HG02852 (cell line): ENCODE data around the gene LRRC57.

ENCODE experiments used
- ATAC-seq: cut with Tn5 transposase; IDR thresholded peaks from one replicate; pipeline ENCODE4 v1.9.1; 2021; ENCODE audit warnings: mild to moderate bottlenecking, moderate library complexity; ENCODE audit not compliant: unreplicated experiment

The LRRC57 gene

DNA sequence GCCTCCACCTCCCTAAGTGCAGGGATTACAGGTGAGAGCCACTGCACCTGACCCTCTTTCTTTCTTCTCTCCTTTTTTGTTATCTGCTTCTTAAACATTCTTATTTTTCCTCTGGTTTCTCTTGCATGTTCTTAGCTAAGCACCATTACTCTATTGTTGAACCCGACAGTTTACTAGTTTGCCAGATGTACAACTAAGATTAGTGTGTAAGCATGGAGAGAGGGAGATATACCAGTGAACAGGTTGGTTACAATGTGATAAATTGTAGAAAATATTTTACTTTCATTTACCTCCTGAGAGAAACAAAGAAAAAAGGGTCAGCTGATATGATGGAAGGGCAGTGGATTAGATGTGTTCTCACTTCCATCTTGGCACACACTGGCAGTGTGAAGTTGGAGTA, 5.0 kb upstream of the LRRC57 start:
- ATAC-seq: no peak

DNA sequence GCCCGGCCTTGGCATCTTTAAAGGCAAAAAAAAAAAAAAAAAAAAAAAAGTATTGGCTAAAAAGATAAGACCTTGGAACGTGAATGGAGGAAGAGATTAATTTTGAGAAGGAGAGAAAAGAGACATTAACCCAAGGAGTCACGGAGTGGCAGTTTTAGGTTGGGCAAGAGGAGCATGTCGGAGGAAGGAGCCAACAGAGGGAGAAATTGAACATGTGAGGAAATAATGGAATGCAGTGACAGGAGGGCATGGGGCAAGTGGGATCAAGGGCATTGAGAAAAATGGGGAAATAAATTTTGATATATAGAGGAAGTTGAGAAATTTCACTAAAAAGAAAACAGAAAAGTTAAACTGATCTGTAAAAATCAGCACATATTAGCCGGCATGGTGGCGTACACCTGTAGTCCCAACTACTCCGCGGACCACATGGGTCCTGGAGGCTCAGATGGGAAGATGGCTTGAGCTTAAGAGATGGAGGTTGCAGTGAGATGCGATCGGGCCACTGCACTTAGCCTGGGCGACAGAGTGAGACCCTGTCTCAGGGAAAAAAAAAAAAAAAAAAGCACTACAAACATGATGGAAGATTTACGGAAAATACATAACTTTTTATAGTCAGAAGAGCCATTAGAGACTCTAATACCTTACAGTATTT, 1.3 kb upstream of the LRRC57 start:
- no peak for ATAC-seq

DNA sequence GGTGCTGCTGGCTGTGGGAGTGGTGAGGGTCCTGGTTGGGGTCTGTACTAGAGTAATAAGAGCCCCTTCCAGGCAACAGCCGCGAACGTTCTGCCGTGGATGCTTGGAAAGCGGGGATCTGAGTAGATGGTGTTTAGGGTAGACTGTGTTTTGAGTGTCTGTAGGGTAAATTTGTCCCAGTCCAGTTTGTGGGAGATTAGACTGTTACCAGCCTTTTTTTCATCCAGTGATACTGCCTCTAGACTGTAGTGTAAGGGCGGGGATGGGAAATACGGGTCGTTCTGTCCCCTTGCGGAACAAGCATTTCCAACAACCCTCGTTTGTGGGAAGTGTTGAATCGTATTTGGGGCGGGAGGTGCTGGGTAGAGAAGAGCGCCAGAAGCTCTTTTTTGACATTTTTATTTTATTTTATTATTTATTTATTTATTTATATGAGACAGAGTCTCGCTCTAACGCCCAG, 469 bp upstream of the LRRC57 start:
- peak; percentile 19 for ATAC-seq

DNA sequence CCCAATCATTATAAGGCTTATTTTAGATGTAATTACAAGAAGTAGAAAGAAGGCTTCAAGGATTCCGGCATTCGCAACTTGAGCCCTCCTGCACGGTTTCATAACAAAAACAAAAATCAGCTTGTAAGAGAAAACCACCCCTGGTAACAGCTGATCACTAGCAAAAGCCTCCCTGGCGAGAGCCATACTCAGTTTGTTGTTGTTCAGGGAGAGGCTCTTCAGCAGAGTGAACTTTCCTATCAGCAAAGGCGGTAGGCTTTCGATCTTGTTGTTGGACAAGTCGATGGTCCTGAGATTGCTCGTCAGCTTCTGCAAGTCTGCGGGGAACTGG, 710 bp downstream of the LRRC57 start:
- no peak for ATAC-seq

DNA sequence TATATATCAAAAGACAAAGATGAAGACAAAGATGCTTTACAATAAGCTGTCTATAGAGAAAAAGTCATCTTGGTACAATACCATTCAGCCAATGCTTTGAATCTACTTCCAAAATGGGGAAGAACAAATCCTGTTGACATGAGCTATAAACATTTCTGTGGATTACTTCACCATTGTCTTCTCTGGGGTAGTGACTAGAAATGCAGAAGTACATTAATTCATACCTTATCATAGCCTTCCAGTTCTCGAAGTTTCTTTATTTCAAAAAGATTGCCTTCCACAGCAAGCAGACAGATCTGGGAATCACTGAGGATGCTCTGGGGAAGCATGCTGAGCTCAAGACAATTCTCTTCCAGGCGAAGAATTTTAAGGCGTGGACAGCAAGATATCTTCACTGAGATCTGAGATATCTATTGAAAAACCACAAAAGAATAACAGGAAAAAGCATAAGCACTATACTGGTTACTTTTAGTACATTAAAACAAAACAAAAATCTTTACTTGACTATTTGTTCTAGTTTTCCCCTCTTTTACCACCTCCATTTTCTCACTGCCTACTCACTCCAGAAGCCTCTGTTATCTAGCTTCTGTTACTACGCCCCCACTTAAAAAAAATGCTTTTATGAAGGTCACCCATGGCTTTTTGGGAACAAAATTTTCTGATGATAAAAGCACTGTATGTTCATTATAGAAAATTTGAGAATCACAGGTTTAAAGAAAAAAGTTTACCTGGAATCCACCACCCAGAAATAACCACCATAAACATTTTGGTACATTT, 3.6 kb downstream of the LRRC57 start:
- no peak for ATAC-seq

DNA sequence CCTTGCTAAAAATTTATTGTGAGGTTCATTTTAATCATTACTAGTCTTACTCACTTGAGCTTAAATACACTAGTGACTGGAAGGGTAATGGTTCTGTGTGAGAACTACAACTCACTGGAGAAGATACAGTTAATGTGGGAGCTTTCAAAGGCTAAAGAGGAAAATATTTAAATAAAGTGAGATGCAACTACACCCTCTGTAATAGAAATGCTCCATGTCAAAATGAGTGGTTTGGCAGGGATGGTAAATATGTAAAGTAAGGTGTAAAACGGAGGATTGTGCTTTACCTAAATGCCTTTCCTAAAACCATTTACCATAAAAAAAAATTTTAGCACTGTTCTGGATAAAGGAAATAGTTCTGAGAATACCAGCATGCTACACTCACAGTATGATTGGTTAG, 15.3 kb downstream of the LRRC57 start:
- no peak for ATAC-seq

DNA sequence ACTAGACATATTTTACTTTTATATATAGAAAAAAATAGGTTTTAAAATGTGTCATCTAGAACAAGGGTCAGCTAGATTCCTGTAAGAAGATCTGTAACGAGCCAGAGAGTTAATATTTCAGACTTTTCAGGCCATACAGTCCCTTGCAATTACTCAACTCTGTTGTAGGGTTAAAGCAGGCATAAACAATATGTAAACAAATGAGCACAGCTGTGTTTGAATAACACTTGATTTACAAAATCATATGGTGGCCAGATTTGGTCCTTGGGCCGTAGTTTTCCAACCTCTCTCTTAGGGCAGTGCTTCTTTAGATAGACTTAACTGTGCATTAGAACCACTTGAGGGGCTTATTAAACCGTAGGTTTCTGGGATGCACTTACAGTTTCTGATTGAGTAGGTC, 19.6 kb downstream of the LRRC57 start:
- no peak for ATAC-seq

DNA sequence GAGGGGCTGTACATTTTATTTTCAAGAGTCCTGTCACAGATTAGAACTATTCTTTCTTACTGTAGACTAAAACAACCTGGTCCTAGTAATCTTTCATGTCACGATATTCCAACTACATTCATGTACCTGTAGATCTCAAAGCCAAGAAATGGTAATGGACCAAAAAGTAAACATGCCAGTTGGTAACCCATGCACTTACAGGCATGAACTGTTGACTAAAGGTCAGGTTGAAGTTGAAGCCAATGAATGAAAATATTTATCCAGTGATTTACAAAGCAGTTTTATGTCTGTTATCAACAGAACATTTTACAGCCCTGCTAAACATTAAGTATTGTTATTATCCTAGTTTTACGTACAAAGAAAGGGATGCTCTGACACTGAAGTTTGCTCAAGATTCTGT, 25.3 kb downstream of the LRRC57 start:
- ATAC-seq: no peak

DNA sequence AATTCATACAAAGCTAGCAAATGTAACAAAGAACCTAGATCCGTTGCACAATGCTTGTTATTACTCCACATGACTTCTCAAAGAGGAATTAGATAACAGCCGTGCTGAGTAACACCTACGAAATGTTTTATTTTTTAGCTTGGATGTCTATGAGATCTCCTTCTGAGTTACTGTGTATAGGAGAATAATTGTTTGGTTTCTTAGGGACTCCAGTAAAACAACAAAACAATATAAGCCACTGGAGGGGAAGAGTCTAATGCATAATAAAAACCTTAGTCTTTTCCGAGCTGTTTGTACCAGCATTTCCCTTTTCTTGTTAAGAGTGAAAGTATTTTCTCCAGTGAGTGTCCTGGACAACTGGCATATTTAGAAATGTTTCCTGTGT, 37.6 kb downstream of the LRRC57 start:
- no peak for ATAC-seq

DNA sequence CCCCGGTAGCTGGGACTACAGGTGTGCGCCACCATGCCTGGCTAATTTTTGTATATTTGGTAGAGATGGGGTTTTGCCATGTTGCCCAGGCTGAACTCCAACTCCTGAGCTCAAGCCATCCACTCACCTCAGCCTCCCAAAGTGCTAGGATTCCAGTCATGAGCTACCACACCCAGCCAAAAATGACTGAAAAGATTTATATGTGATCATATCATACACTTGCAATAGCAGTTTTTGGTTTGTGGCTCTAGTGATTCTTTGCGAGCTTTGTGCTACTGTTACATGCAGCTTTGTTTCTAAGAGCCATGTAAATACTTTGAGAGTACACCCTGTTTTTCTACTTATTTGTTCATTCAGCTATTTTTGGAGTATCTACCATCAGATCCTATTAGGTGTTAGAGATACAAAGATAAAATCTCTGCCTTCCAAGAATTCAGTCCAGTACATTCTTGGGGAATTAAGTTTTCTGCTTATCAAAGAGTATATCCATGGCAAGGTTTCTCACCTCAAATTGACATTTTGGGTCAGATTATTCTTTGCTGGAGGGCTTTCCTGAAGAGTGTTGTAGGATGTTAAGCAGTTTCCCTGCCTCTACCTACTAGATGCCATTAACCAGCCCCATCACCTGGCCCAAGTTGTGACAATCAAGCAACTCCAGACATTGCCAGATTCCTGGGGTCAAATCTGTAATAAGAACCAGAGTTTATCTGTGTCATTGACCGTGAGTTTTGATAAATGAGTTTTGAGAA, 38.2 kb downstream of the LRRC57 start:
- no peak for ATAC-seq

DNA sequence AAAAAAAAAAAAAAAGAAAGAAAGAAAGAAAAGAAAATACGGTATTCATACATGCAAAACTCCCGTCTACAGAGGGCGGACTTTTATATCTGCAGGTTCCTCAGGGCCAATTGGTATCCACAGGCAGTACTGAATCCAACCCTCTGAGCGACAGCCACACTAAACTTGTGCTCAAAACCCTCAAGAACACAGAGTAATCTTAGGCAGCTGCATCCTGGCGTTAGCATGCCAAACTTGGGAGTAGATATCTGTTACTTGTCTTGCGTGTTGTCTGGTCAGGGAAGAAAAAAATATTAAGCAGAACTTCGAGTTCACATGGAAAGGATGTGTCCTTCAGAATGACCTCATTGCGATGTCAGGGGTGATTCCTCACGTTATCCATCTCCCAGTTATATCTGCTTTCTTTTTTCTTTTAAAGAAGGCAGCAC, 40.3 kb downstream of the LRRC57 start:
- no peak for ATAC-seq

DNA sequence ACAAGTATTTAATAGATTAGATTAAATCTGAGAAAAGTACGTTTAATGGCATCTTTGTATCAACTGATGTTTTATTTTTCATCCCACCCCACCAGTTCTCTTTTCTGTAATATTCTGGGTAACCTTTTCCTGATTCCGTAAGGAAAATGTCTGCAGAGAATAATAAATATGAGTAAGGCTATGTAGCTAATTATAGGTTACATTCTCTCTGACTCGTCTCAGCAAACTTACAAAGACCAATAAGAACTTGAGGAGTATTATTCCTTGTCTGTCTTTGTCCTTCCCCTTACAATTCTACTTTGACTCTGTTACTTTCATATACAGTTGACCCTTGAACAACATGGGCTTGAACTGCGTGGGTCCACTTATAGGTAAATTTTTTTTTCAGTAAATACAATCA, 41.1 kb downstream of the LRRC57 start:
- ATAC-seq: no peak

DNA sequence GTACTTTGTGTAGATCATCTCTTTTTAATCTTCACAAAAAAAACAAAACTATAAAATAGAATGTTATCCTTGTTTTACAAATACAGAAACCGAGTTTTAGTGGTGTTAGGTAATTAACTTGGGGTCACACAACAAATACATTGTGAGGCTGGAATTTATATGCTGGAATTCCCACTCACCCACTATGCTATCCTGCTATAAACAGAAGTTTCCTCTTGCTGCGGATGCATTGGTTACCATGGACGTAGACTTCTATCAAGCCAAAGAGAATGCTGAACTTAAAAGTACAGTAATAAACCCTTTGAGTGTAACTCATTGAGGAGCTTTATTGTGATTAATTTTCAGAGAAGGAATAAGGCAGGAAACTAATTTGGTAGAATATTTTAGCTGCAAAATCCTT, 44.0 kb downstream of the LRRC57 start:
- no peak for ATAC-seq

DNA sequence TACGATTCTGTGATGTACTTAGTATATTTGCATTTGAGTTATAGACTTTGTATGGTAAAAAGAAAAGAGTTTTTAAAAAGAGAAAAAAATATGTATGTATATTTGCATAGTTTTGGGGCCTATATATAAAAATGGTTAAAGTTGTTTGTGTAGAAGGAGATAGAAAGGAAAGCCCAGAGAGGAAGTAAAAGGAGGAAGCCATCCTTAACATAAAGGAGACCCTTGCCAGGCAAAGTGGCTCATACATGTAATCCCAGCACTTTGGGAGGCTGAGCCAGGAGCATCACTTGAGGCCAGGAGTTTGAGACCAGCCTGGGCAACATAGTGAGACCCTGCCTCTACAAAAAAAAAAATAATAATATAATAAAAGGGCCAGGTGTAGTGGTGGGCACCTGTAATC, 44.8 kb downstream of the LRRC57 start:
- ATAC-seq: no peak

DNA sequence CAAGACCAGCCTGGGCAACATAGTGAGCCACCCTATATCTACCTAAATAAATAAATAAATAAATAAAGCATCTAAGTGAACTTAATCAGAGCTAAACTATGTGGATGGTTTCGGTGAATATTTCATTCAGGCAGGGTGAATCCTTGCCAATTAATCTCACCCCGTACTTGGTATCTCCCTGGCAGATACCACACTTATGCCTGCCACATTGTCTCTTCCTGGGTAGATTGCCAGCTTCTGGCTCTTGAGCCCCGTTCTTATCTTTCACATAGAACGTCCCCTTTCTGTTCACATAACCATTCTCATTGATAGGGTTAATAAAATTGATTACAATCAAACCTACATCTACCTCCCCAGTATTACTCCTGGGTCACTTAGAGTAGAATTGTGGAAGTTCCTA, 46.1 kb downstream of the LRRC57 start:
- ATAC-seq: no peak

DNA sequence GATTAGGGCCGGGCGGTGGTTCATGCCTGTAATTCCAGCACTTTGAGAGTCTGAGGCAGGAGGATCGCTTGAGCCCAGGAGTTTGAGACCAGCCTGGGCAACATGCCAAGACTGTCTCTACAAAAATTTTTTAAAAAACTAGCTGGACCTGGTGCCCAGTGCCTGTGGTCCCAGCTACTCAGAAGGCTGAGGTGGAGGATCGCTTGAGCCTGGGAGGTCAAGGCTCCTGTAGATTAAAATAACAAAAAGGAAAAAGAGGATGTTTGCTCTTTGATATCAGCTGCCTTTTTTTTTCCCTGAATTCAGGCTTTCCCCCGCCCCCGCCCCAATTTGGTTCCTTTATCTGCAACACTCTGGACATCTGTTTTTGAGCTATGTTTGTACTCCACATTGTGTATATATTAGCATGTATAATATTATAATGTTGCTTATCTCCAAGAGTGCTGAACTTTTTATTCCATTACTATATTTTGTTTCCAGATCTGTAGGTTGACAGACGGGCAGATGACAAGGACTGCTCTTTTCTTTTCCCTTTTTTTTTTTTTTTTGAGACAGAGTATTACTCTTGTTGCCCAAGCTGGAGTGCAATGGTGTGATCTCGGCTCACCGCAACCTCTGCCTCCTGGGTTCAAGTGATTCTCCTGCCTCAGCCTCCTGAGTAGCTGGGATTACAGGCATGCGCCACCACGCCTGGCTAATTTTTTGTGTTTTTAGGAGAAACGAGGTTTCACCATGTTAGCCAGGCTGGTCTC, 48.6 kb downstream of the LRRC57 start:
- no peak for ATAC-seq

DNA sequence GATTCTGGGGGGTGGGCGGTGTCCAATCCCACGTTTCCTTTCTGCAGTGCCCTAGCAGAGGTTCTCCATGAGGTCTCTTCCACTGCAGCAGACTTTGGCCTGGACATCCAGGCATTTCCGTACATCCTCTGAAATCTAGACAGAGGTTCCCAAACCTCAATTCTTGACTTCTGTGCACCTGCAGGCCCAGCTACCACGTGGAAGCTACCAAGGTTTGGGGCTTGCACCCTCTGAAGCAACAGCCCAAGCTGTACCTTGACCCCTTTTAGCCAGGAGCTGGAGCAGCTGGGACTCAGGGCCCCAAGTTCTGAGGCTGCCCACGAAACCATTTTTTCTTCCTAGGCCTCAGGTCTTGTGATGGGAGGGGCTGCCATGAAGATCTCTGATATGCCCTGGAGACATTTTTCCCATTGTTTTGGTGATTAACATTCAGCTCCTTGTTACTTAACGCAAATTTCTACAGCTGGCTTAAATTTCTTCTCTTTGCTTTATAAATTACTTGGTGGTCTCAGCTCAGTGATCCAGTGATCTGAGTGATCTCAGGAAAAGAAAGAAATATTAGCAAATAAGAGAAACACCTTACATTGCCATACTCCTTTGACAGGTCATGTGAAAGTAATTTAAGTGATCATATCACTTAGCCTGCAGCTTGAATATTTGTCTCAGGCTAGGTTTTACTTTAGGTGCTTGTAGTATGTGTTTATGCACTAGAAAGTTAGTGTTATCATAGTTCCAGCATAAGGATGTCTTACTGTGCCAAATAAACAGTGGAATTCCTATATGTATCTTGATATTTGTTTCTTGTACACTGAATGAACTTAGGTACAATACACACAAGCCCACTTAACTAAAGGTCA, 50.2 kb downstream of the LRRC57 start:
- no peak for ATAC-seq

DNA sequence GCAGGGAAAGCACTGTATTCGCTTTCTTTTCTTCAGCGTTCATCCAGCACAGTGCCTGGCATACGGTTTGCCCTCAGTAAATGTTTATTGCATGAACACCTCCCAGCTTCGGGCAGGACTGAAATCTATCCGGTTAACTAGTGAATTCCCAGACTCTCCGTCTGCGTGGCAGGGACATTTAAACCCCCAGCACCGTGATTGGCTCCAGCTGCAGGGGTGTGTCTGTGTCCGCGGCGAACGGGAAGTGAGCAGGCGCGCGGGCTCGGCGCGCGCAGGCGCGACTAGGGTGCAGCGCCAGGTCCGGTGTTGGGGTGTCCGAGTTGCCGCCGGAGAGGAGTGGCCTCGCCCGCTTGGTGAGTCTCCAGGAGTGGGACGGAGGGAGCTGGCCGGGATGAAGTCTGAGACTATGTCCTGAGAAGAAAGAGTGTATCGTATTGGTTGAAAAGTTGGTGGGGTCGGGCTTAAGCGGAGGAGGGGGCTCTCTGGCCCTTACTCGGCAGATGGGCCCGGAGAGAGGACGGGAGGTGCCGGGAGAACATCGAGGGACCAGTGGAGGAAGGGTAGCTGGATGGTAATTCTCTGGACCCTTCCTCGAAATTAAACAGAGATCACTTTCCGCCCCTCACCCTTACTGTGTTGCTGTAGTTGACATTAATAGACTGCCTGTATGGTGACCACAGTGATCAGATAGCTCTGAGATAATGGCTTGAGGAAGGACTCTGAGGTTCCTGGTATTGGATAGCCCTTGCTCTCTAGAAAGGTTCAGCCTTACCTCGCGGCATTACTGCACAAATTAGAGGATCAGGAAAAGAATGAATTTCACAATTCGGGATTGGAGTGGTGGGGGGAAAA, 53.0 kb downstream of the LRRC57 start, which contains the start of gene SNAP23:
SNAP23 (plus strand) TSS at position 274 of the 852 bp plus-strand sequence. CDS start 16,213 bp downstream, outside the sequence.
- ATAC-seq: peak; percentile 78

DNA sequence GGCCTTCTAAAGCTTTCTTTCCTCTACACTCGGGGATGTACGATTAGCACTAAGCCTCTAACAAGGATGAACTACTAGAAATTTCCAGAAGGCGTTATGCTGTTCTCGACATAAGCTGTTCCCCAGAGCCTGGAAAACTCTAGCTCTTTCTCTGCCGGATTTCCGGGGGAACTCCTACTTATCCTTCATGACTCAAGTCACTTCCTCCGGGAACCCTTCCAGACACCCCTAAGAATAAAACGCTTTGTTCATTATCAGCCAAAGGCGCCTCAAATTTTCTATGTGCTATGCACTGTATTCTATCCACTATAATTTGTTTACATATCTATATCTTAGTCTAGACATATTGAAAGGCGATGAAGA, 53.6 kb downstream of the LRRC57 start:
- ATAC-seq: no peak
